ENCODE results near the gene MFSD11.

DNA sequence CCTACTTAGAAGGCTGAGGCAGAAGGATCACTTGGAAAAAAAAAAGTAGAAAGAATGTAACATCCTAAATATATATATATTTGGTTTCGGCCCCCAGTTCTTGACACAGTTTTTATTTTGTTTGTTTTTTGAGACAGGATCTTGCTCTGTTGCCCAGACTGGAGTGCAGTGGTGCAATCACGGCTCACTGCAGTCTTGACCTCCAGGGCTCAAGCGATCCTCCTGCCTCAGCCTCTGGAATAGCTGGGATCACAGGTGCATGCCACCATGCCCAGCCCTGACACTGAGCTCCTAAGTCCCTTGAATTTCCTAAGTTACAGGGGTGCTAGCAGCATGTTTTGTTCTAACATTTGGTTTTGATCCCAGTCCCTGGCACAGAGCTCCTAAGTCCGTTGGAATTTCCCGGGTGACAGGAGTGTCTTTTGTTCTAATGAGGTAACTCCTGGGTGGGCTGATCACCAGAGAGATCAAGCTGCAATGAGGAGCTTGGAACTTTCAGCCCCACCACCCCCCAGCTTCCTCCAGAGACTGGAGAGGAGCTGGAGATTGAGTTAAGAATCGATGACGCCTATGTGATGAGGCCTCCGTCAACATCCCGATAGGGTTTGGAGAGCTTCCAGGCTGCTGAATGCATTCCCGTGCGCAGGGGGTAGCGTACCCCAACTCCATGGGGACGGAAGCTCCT lies 47.2 kb upstream of the MFSD11 start:
- TF ChIP-seq, protein P1, sequence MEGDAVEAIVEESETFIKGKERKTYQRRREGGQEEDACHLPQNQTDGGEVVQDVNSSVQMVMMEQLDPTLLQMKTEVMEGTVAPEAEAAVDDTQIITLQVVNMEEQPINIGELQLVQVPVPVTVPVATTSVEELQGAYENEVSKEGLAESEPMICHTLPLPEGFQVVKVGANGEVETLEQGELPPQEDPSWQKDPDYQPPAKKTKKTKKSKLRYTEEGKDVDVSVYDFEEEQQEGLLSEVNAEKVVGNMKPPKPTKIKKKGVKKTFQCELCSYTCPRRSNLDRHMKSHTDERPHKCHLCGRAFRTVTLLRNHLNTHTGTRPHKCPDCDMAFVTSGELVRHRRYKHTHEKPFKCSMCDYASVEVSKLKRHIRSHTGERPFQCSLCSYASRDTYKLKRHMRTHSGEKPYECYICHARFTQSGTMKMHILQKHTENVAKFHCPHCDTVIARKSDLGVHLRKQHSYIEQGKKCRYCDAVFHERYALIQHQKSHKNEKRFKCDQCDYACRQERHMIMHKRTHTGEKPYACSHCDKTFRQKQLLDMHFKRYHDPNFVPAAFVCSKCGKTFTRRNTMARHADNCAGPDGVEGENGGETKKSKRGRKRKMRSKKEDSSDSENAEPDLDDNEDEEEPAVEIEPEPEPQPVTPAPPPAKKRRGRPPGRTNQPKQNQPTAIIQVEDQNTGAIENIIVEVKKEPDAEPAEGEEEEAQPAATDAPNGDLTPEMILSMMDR (IDR thresholded peaks at IDR 0.05), result no peak
- TF ChIP-seq POLR2A (IDR thresholded peaks at IDR 0.05), result no peak
- TF ChIP-seq POLR2AphosphoS5 (IDR thresholded peaks at IDR 0.05), result no peak
